ENCODE results near the gene PIANP. TPM values are rescaled to one million over a fixed set of nuclear protein-coding genes. Genes with fewer than 3 reads are reported as not detected.

PIANP gene
- total RNA-seq, 1 experiment from 2014 or later: not detected

GRCh38 chr12:6703631-6704030, 3.0 kb upstream of the PIANP start:
- CTCF ChIA-PET: no interaction called here

GRCh38 chr12:6701078-6701768, 608 bp upstream of the PIANP start:
- intact Hi-C loops (cut with micrococcal nuclease; ENCODE audit: unreplicated experiment): no loop called here
- TF ChIP-seq CTCF (conservative IDR thresholded peaks at IDR 0.05) (no peak), EZH2 (IDR thresholded peaks at IDR 0.05; ENCODE audit: low read depth) (no peak)
- Histone ChIP-seq H3F3A (ENCODE audit: insufficient read depth, low read depth) (peaks cover 6% of the 10 kb centered on the region), H3K36me3 (ENCODE audit: low read depth) (no peaks in the 10 kb centered on the region), H3K79me2 (ENCODE audit: low read depth) (no peaks in the 10 kb centered on the region), H3K4me3 (no peak overlapping the region), H3K9me3 (ENCODE audit: insufficient read depth, low read depth) (no peaks in the 10 kb centered on the region), H3K4me2 (peak overlapping the region; percentile 31; the same call in 1 of the 2 replicates), H2AFZ (no peak overlapping the region), H3K4me1 (replicated peaks; ENCODE audit: insufficient read depth) (no peaks in the 10 kb centered on the region), H3K27ac (no peak overlapping the region), H3K27me3 (ENCODE audit: insufficient read depth, low read depth) (peaks cover 64% of the 10 kb centered on the region), H3K9me2 (ENCODE audit: insufficient read depth) (no peaks in the 10 kb centered on the region), H4K20me1 (ENCODE audit: insufficient read depth) (no peaks in the 10 kb centered on the region)
- CTCF ChIA-PET: no interaction called here
- POLR2A ChIA-PET (ENCODE audit: unreplicated experiment): no interaction called here
- no peak for DNase-seq
- no TSS peak for BruUV-seq (replicated peaks)

More at GRCh38 chr12:6703631-6704030, 3.0 kb upstream of the PIANP start:
- H3K4me3 ChIP-seq: no peak overlapping the region
- intact Hi-C loops (cut with micrococcal nuclease; ENCODE audit: unreplicated experiment): no loop called here
- H3K4me1 ChIP-seq (replicated peaks; ENCODE audit: insufficient read depth): no peaks in the 10 kb centered on the region
- TF ChIP-seq EZH2 (IDR thresholded peaks at IDR 0.05; ENCODE audit: low read depth) (no peak), CTCF (conservative IDR thresholded peaks at IDR 0.05) (no peak)
- POLR2A ChIA-PET (ENCODE audit: unreplicated experiment): no interaction called here
- H3K79me2 ChIP-seq (ENCODE audit: low read depth): no peaks in the 10 kb centered on the region
- H3K4me2 ChIP-seq: no peak overlapping the region
- H3F3A ChIP-seq (ENCODE audit: insufficient read depth, low read depth): peaks cover 6% of the 10 kb centered on the region
- H2AFZ ChIP-seq: no peak overlapping the region
- H3K9me3 ChIP-seq (ENCODE audit: insufficient read depth, low read depth): no peaks in the 10 kb centered on the region
- no peaks in the 10 kb centered on the region for H3K36me3 ChIP-seq (ENCODE audit: low read depth)
- no TSS peak for BruUV-seq (replicated peaks)
- no peak overlapping the region for H3K27ac ChIP-seq
- no peaks in the 10 kb centered on the region for H3K9me2 ChIP-seq (ENCODE audit: insufficient read depth)
- peak in 1 of 2 experiments; percentile 35 for DNase-seq
- no peaks in the 10 kb centered on the region for H4K20me1 ChIP-seq (ENCODE audit: insufficient read depth)
- H3K27me3 ChIP-seq (ENCODE audit: insufficient read depth, low read depth): peaks cover 52% of the 10 kb centered on the region

GRCh38 chr12:6699989-6700645, 498 bp downstream of the PIANP start:
- Histone ChIP-seq H3K9me2 (ENCODE audit: insufficient read depth) (no peaks in the 10 kb centered on the region), H3K4me1 (replicated peaks; ENCODE audit: insufficient read depth) (no peaks in the 10 kb centered on the region), H3K79me2 (ENCODE audit: low read depth) (no peaks in the 10 kb centered on the region), H2AFZ (no peak overlapping the region), H3K27ac (no peak overlapping the region), H3K4me3 (no peak overlapping the region), H3K27me3 (ENCODE audit: insufficient read depth, low read depth) (peaks cover 64% of the 10 kb centered on the region), H3K4me2 (no peak overlapping the region; the same call in 1 of the 2 replicates), H3K36me3 (ENCODE audit: low read depth) (no peaks in the 10 kb centered on the region), H4K20me1 (ENCODE audit: insufficient read depth) (no peaks in the 10 kb centered on the region), H3F3A (ENCODE audit: insufficient read depth, low read depth) (peaks cover 10% of the 10 kb centered on the region), H3K9me3 (ENCODE audit: insufficient read depth, low read depth) (no peaks in the 10 kb centered on the region)
- no TSS peak for BruUV-seq (replicated peaks)
- ChIA-PET CTCF (no interaction called here), POLR2A (ENCODE audit: unreplicated experiment) (interaction anchor here (0.7 kb wide), 1 partner anchor 323 kb away, joined by 3 read pairs; no protein-coding TSS in a partner anchor)
- no peak for TF ChIP-seq CTCF (conservative IDR thresholded peaks at IDR 0.05)
- no peak for TF ChIP-seq EZH2 (IDR thresholded peaks at IDR 0.05; ENCODE audit: low read depth)
- DNase-seq: no peak
- intact Hi-C loops (cut with micrococcal nuclease; ENCODE audit: unreplicated experiment): loop anchor here (10.0 kb wide), 1 partner anchor 715 kb away; no protein-coding TSS in a partner anchor
